OCI-LY7 (cell line): ENCODE data around the gene TRIM16.
"Not testable (repeated sequence)": the region's sequence is repeated elsewhere in the genome, so short reads cannot be mapped to it uniquely, and the experiment has no call there.

ENCODE experiments used
- EZH2phosphoT487 ChIP-seq: fragments of 200-600 bp; sonication (generic); IDR thresholded peaks from 2 replicates; pipeline ENCODE4 v1.6.1; 2018; ENCODE audit warnings: low read depth, borderline replicate concordance, mild to moderate bottlenecking, mixed run types, antibody characterized with exemption, low read length, moderate library complexity, mixed read lengths
- TF ChIP-seq, protein P1 (sequence below): fragments of 200-600 bp; sonication (generic); conservative IDR thresholded peaks from 2 replicates; pipeline ENCODE4 v1.5.1; 2014; ENCODE audit warnings: mild to moderate bottlenecking, antibody characterized with exemption, low read length, moderate library complexity, mixed read lengths

DNA sequence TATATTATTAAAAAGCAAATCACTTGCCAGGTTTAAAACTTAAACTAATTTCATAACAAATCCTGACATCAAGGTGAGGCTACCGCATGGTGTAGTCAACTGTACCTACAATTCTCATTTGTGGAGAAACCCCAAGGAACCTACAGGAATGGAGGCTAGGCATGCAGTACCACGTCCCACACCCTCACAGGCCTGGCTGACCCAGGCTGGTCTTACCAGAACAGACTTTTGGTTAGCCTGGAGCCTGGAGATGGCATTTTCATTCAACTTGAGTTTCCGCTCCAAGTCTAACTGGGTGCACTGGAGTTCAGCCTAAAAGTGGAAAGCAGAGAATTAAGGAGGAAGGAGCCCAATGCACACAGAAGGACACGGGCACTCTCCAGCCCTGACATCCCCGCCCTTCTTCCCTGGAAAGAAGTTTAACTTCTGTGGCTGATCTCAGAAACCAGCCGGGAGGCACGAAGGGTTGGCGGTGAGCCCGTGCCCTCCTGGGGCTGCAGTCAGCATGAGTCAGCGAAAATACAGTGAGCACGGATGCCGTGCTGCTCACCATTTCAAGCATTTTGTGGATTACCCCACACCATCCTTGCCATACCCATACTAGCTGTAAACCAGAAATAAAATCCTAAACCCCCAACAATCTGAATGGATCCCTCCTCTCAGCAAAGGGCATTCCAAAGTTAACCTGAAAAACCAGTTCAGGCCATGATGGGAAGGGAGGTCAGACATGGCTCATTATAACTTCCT is 41.4 kb downstream of the TRIM16 start:
- TF ChIP-seq, protein P1, sequence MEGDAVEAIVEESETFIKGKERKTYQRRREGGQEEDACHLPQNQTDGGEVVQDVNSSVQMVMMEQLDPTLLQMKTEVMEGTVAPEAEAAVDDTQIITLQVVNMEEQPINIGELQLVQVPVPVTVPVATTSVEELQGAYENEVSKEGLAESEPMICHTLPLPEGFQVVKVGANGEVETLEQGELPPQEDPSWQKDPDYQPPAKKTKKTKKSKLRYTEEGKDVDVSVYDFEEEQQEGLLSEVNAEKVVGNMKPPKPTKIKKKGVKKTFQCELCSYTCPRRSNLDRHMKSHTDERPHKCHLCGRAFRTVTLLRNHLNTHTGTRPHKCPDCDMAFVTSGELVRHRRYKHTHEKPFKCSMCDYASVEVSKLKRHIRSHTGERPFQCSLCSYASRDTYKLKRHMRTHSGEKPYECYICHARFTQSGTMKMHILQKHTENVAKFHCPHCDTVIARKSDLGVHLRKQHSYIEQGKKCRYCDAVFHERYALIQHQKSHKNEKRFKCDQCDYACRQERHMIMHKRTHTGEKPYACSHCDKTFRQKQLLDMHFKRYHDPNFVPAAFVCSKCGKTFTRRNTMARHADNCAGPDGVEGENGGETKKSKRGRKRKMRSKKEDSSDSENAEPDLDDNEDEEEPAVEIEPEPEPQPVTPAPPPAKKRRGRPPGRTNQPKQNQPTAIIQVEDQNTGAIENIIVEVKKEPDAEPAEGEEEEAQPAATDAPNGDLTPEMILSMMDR: not testable (repeated sequence)
- not testable (repeated sequence) for TF ChIP-seq EZH2phosphoT487
